Adrenal gland (tissue), 5 donors: ENCODE results near the gene ATL1.

ENCODE experiments used
- CTCF ChIP-seq, 6 experiments: fragments of 450-650 bp in 4 of 6; fragments of 200-600 bp in 2 of 6; sonication (generic) in 1 of 6; IDR thresholded peaks; 1 replicate in 5 of 6; 2 replicates in 1 of 6; pipeline versions ENCODE4 v1.5.1 to v1.8.0; 2016 to 2021; ENCODE audit warnings: antibody characterized with exemption in 6 of 6, mild to moderate bottlenecking in 2 of 6, moderate library complexity in 1 of 6
- POLR2A ChIP-seq, 2 donors: fragments of 450-650 bp; IDR thresholded peaks; one replicate each; pipeline ENCODE4 v1.6.1; 2017; ENCODE audit warnings: antibody characterized with exemption in 2 of 2, mild to moderate bottlenecking in 2 of 2, moderate library complexity in 1 of 2
- donor health status: DM: no; HTN: no; CAD: no.

GRCh38 chr14:50667996-50668825 lies 108.3 kb downstream of the ATL1 start, which contains the start of gene SAV1:
- TF ChIP-seq POLR2A (IDR thresholded peaks at IDR 0.05) (peak; percentile 87 to 97), CTCF (IDR thresholded peaks at IDR 0.05) (no peak)
